AG04450 (cell line): ENCODE results near the gene GNPAT. TPM values are rescaled to one million over a fixed set of nuclear protein-coding genes. Genes with fewer than 3 reads are reported as not detected.

Experiments
- CTCF ChIA-PET: fragments of 300-600, 350-600 bp; formaldehyde crosslinking; extraction: SDS; loops from one replicate; lab custom pipeline; 2022; ENCODE audit warnings: antibody characterized with exemption, inconsistent platforms; lab: Charles Lee
- POLR2A ChIA-PET: fragments of 350-600 bp; formaldehyde crosslinking; extraction: SDS; loops from one replicate; lab custom pipeline; 2021; ENCODE audit warnings: antibody characterized with exemption, inconsistent platforms; lab: Yijun Ruan, JAX
- DNase-seq: peaks from one replicate; pipeline ENCODE4 v3.0.0-alpha.2; 2011; ENCODE audit warnings: low read depth, low spot score
- H3K27ac ChIP-seq: one replicate; pipeline ENCODE4 v1.5.1; 2012; ENCODE audit warnings: low read depth, low read length, control low read depth
- H3K27me3 ChIP-seq: one replicate; pipeline ENCODE4 v1.6.0; 2012; ENCODE audit warnings: low read length; ENCODE audit not compliant: control insufficient read depth, insufficient read depth
- H3K4me3 ChIP-seq: 2 replicates; pipeline ENCODE4 v1.5.1; 2011; ENCODE audit warnings: mild to moderate bottlenecking, low read depth, low read length, control low read depth
- H3K9me3 ChIP-seq: 2 replicates; pipeline ENCODE4 v1.5.1; 2012; ENCODE audit warnings: low read length; ENCODE audit not compliant: control insufficient read depth, insufficient read depth
- polyA plus RNA-seq: library from polyadenylated mRNA; depleted of rRNA; stranded (reverse); fragments of >200 nt; gene quantifications from 2 replicates; pipeline ENCODE4 v1.2.3, GENCODE V29; 2011
- TF ChIP-seq, protein P1 (sequence below): IDR thresholded peaks from 2 replicates; pipeline ENCODE4 v1.5.1; 2011; ENCODE audit warnings: low read depth, low read length, control low read depth, inconsistent platforms

The GNPAT gene
- polyA plus RNA-seq, 1 experiment = 56.1 TPM

DNA sequence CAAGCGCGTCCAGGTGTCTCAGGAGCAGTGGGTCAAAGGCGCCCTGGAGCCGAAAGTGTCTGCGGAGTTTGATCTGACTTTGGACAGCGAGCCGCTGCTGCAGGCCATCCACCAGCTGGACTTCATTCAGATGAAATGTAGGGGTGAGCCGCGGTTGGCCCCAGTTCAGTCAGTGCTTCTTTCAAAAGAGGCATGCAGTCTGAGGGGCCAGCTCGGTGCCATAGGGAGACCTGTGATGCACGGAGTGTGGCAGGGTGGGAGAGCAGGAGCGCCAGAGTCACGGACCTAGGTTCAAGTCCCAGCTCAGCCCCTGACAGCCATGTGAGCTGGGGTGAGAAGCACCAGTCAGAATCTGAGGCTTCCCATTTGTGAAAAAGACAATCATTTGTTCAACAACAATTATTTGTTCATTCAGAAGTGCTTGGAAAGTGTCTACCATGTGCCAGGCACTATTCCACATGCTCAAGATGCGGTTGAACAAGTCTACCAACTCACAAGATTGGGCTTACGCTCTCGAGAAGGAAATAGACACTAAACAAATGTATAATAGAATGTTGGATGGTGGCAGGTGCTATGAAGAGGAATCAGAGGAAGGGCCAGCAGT lies 39.5 kb upstream of the GNPAT start:
- POLR2A ChIA-PET = no interaction called here
- H3K27me3 ChIP-seq = peaks cover 35% of the 10 kb centered on the region
- DNase-seq = no peak
- TF ChIP-seq, protein P1, sequence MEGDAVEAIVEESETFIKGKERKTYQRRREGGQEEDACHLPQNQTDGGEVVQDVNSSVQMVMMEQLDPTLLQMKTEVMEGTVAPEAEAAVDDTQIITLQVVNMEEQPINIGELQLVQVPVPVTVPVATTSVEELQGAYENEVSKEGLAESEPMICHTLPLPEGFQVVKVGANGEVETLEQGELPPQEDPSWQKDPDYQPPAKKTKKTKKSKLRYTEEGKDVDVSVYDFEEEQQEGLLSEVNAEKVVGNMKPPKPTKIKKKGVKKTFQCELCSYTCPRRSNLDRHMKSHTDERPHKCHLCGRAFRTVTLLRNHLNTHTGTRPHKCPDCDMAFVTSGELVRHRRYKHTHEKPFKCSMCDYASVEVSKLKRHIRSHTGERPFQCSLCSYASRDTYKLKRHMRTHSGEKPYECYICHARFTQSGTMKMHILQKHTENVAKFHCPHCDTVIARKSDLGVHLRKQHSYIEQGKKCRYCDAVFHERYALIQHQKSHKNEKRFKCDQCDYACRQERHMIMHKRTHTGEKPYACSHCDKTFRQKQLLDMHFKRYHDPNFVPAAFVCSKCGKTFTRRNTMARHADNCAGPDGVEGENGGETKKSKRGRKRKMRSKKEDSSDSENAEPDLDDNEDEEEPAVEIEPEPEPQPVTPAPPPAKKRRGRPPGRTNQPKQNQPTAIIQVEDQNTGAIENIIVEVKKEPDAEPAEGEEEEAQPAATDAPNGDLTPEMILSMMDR = no peak
- no peak overlapping the region for H3K27ac ChIP-seq
- H3K4me3 ChIP-seq = no peak overlapping the region
- no peaks in the 10 kb centered on the region; the same call in 1 of the 2 replicates for H3K9me3 ChIP-seq
- CTCF ChIA-PET = no interaction called here

DNA sequence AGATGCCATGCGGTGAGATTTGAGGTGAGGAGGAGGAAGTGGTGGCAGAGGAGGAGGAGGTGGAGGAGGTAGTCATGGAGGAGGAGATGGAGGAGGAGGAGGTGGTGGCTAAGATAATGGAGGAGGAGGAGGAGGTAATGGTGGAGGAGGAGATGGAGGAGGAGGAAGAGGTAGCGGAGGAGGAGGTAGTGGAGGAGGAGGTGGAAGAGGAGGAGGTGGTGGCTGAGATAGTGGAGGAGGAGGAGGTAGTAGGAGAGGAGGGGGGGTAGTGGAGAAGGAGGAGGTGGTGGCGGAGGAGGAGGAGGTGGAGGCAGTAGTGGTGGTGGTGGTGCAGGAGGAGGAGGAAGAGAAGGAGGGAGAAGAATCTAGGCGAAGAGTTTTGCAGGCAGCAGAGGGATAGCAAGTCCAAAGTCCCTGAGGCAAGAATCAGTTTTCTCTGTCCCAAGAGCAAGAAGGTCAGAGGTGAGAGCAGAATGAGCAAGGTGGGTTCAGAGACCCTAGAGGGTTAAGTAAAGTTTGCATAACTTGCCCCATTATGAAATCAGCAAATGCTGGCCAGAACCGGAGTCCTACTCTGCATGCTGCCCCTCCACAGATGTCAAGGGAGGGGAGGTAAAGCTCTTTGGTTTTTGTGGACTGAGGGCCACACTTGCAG lies 38.9 kb upstream of the GNPAT start:
- no peak for DNase-seq
- no peaks in the 10 kb centered on the region; the same call in 1 of the 2 replicates for H3K9me3 ChIP-seq
- H3K4me3 ChIP-seq = no peak overlapping the region
- CTCF ChIA-PET = interaction anchor here (1.0 kb wide), 1 partner anchor 10 kb away, joined by 3 read pairs; no protein-coding TSS in a partner anchor
- no peak overlapping the region for H3K27ac ChIP-seq
- TF ChIP-seq, protein P1 = no peak
- POLR2A ChIA-PET = no interaction called here
- H3K27me3 ChIP-seq = peaks cover 36% of the 10 kb centered on the region

DNA sequence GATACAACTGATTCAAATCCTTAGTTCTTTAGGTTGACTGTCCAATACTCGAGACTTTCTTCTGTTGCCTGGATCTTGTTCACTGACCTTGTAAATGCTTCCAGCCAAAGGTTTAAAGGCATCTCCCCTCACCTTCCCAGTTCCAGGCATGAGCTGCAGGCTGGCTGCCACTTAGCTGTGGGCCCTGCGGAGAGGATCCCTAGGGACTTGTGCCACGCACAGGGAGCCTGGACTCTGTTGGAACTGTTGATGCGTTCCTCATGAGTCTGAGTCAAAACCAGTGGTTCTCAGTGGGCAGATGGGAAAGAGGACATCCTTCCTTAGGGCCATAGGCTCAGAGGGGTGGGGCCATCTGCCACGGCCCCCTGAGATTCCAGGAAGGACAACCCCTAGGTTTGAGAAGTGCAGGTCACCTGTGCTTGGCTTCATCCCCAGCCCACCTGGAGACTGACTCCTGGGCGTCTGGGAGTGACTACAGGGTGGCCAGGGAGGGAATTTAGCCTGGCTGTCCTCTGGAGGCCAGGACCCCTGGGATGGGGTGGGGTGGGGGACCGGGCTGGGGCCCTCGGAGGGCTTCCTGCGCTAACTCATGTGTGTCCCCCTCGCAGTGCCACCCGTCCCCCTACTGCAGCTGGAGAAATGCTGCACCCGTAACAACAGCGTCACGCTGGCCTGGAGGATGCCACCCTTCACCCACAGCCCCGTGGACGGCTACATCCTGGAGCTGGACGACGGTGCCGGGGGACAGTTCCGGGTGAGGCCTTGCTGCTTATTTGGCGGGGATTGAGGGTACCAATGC lies 37.6 kb upstream of the GNPAT start:
- ChIA-PET CTCF (no interaction called here), POLR2A (no interaction called here)
- peaks cover 35% of the 10 kb centered on the region for H3K27me3 ChIP-seq
- TF ChIP-seq, protein P1 = no peak
- no peaks in the 10 kb centered on the region; the same call in 1 of the 2 replicates for H3K9me3 ChIP-seq
- no peak for DNase-seq
- no peak overlapping the region for H3K4me3 ChIP-seq
- no peak overlapping the region for H3K27ac ChIP-seq

DNA sequence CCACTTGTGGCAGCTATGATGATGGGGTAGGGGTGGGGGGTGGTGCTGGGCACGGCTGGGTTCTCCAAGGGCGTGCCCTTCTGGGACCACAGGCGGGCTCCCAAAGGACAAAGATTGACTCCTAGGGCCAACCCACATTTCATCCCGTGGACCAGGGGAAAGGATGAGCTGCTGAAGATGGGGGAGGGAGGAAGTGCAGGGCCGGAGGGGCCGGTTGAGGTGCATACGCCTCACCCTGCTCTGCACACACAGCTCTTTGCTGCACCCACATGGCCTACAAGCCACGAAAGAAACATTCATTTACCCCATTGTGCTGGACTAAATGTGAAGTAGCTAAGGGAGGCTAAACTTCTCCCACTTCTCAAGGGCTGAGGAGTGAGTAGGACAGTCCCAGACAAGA lies 34.2 kb upstream of the GNPAT start:
- POLR2A ChIA-PET = no interaction called here
- no peak overlapping the region for H3K4me3 ChIP-seq
- peaks cover 19% of the 10 kb centered on the region for H3K27me3 ChIP-seq
- no peaks in the 10 kb centered on the region; the same call in 1 of the 2 replicates for H3K9me3 ChIP-seq
- no peak overlapping the region for H3K27ac ChIP-seq
- CTCF ChIA-PET = interaction anchor here (1.1 kb wide), 1 partner anchor 409 kb away, joined by 3 read pairs; no protein-coding TSS in a partner anchor
- TF ChIP-seq, protein P1 = no peak
- DNase-seq = no peak
